ENCODE measurements around the gene ADNP2.

DNA sequence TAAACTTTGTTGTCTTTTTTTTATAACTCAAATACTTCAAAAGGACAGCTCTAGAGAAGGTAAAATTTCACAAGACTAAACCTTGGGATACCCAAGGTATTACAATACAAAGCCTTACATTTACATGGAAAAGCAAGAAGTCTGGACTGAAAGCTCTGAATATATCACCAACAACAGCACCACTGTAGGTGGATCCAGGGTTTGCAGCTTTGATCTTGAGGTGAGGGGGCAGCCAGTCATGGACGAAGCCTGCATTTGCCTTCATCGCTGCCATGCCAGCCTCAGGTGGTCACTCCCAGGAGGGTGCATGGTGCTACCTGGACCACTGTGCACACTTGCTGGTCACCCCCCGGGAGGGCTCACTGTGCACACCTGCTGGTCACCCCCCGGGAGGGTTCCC is 38.2 kb upstream of the ADNP2 start:
- TF ChIP-seq, protein P1, sequence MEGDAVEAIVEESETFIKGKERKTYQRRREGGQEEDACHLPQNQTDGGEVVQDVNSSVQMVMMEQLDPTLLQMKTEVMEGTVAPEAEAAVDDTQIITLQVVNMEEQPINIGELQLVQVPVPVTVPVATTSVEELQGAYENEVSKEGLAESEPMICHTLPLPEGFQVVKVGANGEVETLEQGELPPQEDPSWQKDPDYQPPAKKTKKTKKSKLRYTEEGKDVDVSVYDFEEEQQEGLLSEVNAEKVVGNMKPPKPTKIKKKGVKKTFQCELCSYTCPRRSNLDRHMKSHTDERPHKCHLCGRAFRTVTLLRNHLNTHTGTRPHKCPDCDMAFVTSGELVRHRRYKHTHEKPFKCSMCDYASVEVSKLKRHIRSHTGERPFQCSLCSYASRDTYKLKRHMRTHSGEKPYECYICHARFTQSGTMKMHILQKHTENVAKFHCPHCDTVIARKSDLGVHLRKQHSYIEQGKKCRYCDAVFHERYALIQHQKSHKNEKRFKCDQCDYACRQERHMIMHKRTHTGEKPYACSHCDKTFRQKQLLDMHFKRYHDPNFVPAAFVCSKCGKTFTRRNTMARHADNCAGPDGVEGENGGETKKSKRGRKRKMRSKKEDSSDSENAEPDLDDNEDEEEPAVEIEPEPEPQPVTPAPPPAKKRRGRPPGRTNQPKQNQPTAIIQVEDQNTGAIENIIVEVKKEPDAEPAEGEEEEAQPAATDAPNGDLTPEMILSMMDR (IDR thresholded peaks at IDR 0.05; ENCODE audit: low read length): no peak
- TF ChIP-seq EZH2 (IDR thresholded peaks at IDR 0.05; ENCODE audit: borderline replicate concordance, low read length): no peak
